ENCODE measurements around the gene CD40. TPM values are rescaled to one million over a fixed set of nuclear protein-coding genes. Genes with fewer than 3 reads are reported as not detected.
A peak's percentile ranks its signal among the peaks of the same experiment; 100 is the strongest.

The CD40 gene
- total RNA-seq, 5 donors from 2014 or later (not counting 1 experiment from before 2014, with no cell fraction given), result 1.5 to 9.6 (median 5.9) TPM

- Histone ChIP-seq H3K4me1 (ENCODE audit: control insufficient read depth in 1 of 2, extremely low read depth in 1 of 2, insufficient read depth in 2 of 2, low read length in 2 of 2) (no peaks in the 10 kb centered on the region), H3K27ac (ENCODE audit: low read length) (no peak overlapping the region), H3K4me3 (ENCODE audit: control insufficient read depth in 1 of 2, extremely low read depth in 1 of 2, low read length in 1 of 2) (no peak overlapping the region), H3K36me3 (ENCODE audit: control insufficient read depth in 2 of 2, extremely low read depth in 1 of 2, insufficient read depth in 1 of 2, low read length in 1 of 2) (no peaks in the 10 kb centered on the region), H3K9me3 (no peaks in the 10 kb centered on the region), H3K27me3 (replicated peaks in 1 of 2; ENCODE audit: control insufficient read depth in 2 of 2, extremely low read depth in 1 of 2, insufficient read depth in 2 of 2, low read length in 1 of 2) (peaks cover 7 to 30% of the 10 kb centered on the region in 2 experiments)
- H3K27ac Mint-ChIP-seq, result no peak overlapping the region
- ATAC-seq (replicated peaks in 1 of 4) (no peak), DNase-seq (no peak)
- no peaks in the 10 kb centered on the region for H3K9me3 Mint-ChIP-seq
- ChIA-PET POLR2A (no interaction called here), CTCF (no interaction called here)
- H3K36me3 Mint-ChIP-seq, result no peaks in the 10 kb centered on the region
- H3K4me1 Mint-ChIP-seq, result peaks cover 0 to 8% (median 0%) of the 10 kb centered on the region in 3 donors
- no peak overlapping the region for H3K4me3 Mint-ChIP-seq
- peaks cover 39 to 51% of the 10 kb centered on the region in 2 donors for H3K27me3 Mint-ChIP-seq
- 92% methylated on average over 8 of the region's 14 CpGs for WGBS (ENCODE audit: insufficient coverage)
These were observed 9.1 kb upstream of the CD40 start for GRCh38 chr20:46108976-46109375.

DNA sequence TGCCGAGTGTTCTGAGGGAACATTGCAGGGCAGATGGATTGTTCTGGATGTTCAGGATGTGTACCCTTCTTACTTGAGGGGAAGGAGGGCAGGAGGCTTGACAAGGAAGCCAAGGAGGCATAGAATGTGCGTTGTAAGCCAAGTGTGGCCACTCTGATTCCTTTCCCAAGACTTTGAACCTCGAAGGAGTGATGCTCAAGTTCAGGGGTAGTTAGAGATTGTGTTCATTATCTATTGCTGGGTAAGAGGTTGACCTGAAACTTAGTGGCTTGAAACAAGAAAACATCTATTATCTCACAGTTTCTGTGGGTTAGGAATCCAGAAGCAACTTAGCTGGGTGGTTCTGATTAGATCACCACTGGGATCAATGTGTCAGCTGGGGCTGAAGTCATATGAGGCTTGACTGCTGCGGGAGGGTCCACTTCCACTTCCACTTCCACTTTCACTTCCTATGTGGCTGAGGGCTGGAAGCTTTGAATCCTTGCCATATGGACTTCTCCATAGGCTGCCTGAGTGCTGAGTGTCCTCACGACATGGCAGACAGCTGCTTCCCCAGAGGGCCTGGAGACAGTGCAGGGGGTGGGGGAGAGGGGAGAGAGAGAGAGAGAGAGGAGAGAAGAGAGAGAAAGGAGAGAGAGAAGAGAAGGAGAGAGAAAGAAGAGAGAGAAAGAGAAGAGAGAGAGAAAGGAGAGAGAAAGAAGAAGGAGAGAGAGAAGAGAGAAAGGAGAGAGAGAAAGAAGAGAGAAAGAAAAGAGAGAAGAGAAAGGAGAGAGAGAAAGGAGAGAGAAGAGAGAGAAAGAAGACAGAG, 6.9 kb upstream of the CD40 start:
- ATAC-seq (replicated peaks in 1 of 4) (no peak), DNase-seq (peak in 1 of 35 experiments; percentile 30)
- Mint-ChIP-seq H3K27ac (no peak overlapping the region), H3K36me3 (no peaks in the 10 kb centered on the region), H3K4me3 (no peak overlapping the region), H3K4me1 (peaks cover 0 to 8% (median 0%) of the 10 kb centered on the region in 3 donors), H3K27me3 (peaks cover 35 to 41% of the 10 kb centered on the region in 2 donors), H3K9me3 (no peaks in the 10 kb centered on the region)
- CTCF ChIA-PET, result no interaction called here
- Histone ChIP-seq H3K27me3 (replicated peaks in 1 of 2; ENCODE audit: control insufficient read depth in 2 of 2, extremely low read depth in 1 of 2, insufficient read depth in 2 of 2, low read length in 1 of 2) (peaks cover 7 to 25% of the 10 kb centered on the region in 2 experiments), H3K4me1 (ENCODE audit: control insufficient read depth in 1 of 2, extremely low read depth in 1 of 2, insufficient read depth in 2 of 2, low read length in 2 of 2) (no peaks in the 10 kb centered on the region), H3K9me3 (no peaks in the 10 kb centered on the region), H3K27ac (ENCODE audit: low read length) (no peak overlapping the region), H3K36me3 (ENCODE audit: control insufficient read depth in 2 of 2, extremely low read depth in 1 of 2, insufficient read depth in 1 of 2, low read length in 1 of 2) (no peaks in the 10 kb centered on the region), H3K4me3 (ENCODE audit: control insufficient read depth in 1 of 2, extremely low read depth in 1 of 2, low read length in 1 of 2) (no peak overlapping the region)
- POLR2A ChIA-PET, result no interaction called here
- WGBS (ENCODE audit: insufficient coverage), result 16% methylated on average over 2 of the region's 5 CpGs

- no peak overlapping the region for H3K4me3 ChIP-seq (ENCODE audit: control insufficient read depth in 1 of 2, extremely low read depth in 1 of 2, low read length in 1 of 2)
- H3K27me3 Mint-ChIP-seq, result peaks cover 34 to 38% of the 10 kb centered on the region in 2 donors
- no peak overlapping the region for H3K4me3 Mint-ChIP-seq
- CTCF ChIA-PET, result no interaction called here
- H3K4me1 Mint-ChIP-seq, result peaks cover 0 to 8% (median 0%) of the 10 kb centered on the region in 3 donors
- H3K36me3 ChIP-seq (ENCODE audit: control insufficient read depth in 2 of 2, extremely low read depth in 1 of 2, insufficient read depth in 1 of 2, low read length in 1 of 2), result no peaks in the 10 kb centered on the region
- peaks cover 6 to 25% of the 10 kb centered on the region in 2 experiments for H3K27me3 ChIP-seq (replicated peaks in 1 of 2; ENCODE audit: control insufficient read depth in 2 of 2, extremely low read depth in 1 of 2, insufficient read depth in 2 of 2, low read length in 1 of 2)
- H3K9me3 ChIP-seq, result no peaks in the 10 kb centered on the region
- DNase-seq, result no peak
- no peak for ATAC-seq (replicated peaks in 1 of 4)
- no peak overlapping the region for H3K27ac Mint-ChIP-seq
- H3K36me3 Mint-ChIP-seq, result no peaks in the 10 kb centered on the region
- no peaks in the 10 kb centered on the region for H3K4me1 ChIP-seq (ENCODE audit: control insufficient read depth in 1 of 2, extremely low read depth in 1 of 2, insufficient read depth in 2 of 2, low read length in 2 of 2)
- H3K27ac ChIP-seq (ENCODE audit: low read length), result no peak overlapping the region
- no peaks in the 10 kb centered on the region for H3K9me3 Mint-ChIP-seq
- POLR2A ChIA-PET, result no interaction called here
These were observed 6.3 kb upstream of the CD40 start for GRCh38 chr20:46111836-46112212.

- Histone ChIP-seq H3K9me3 (no peaks in the 10 kb centered on the region), H3K4me1 (ENCODE audit: control insufficient read depth in 1 of 2, extremely low read depth in 1 of 2, insufficient read depth in 2 of 2, low read length in 2 of 2) (peaks cover 0 to 4% of the 10 kb centered on the region in 2 experiments), H3K36me3 (ENCODE audit: control insufficient read depth in 2 of 2, extremely low read depth in 1 of 2, insufficient read depth in 1 of 2, low read length in 1 of 2) (no peaks in the 10 kb centered on the region), H3K27me3 (replicated peaks in 1 of 2; ENCODE audit: control insufficient read depth in 2 of 2, extremely low read depth in 1 of 2, insufficient read depth in 2 of 2, low read length in 1 of 2) (peaks cover 6 to 27% of the 10 kb centered on the region in 2 experiments), H3K27ac (ENCODE audit: low read length) (no peak overlapping the region), H3K4me3 (ENCODE audit: control insufficient read depth in 1 of 2, extremely low read depth in 1 of 2, low read length in 1 of 2) (no peak overlapping the region)
- Mint-ChIP-seq H3K4me1 (peaks cover 2 to 10% (median 3%) of the 10 kb centered on the region in 3 donors), H3K9me3 (no peaks in the 10 kb centered on the region), H3K36me3 (no peaks in the 10 kb centered on the region), H3K27ac (no peak overlapping the region), H3K4me3 (no peak overlapping the region), H3K27me3 (peaks cover 28 to 32% of the 10 kb centered on the region in 2 donors)
- ATAC-seq (replicated peaks in 1 of 4) (no peak), DNase-seq (no peak)
- ChIA-PET CTCF (no interaction called here), POLR2A (no interaction called here)
- 83% methylated on average over 7 of the region's 10 CpGs for WGBS (ENCODE audit: insufficient coverage)
These were observed 5.5 kb upstream of the CD40 start for GRCh38 chr20:46112430-46113112.

- Histone ChIP-seq H3K27me3 (replicated peaks in 1 of 2; ENCODE audit: control insufficient read depth in 2 of 2, extremely low read depth in 1 of 2, insufficient read depth in 2 of 2, low read length in 1 of 2) (peaks cover 6 to 31% of the 10 kb centered on the region in 2 experiments), H3K4me1 (ENCODE audit: control insufficient read depth in 1 of 2, extremely low read depth in 1 of 2, insufficient read depth in 2 of 2, low read length in 2 of 2) (peaks cover 0 to 9% of the 10 kb centered on the region in 2 experiments), H3K27ac (ENCODE audit: low read length) (no peak overlapping the region), H3K4me3 (ENCODE audit: control insufficient read depth in 1 of 2, extremely low read depth in 1 of 2, low read length in 1 of 2) (no peak overlapping the region), H3K36me3 (ENCODE audit: control insufficient read depth in 2 of 2, extremely low read depth in 1 of 2, insufficient read depth in 1 of 2, low read length in 1 of 2) (no peaks in the 10 kb centered on the region), H3K9me3 (no peaks in the 10 kb centered on the region)
- no peak for ATAC-seq (replicated peaks in 1 of 4)
- no peak overlapping the region for H3K4me3 Mint-ChIP-seq
- no peak overlapping the region for H3K27ac Mint-ChIP-seq
- WGBS (ENCODE audit: insufficient coverage), result no CpG with 5 or more reads among the region's 3 CpGs
- peaks cover 8 to 15% (median 8%) of the 10 kb centered on the region in 3 donors for H3K4me1 Mint-ChIP-seq
- ChIA-PET CTCF (no interaction called here), POLR2A (no interaction called here)
- H3K36me3 Mint-ChIP-seq, result no peaks in the 10 kb centered on the region
- H3K27me3 Mint-ChIP-seq, result peaks cover 29 to 32% of the 10 kb centered on the region in 2 donors
- no peak for DNase-seq
- no peaks in the 10 kb centered on the region for H3K9me3 Mint-ChIP-seq
These were observed 5.0 kb upstream of the CD40 start for GRCh38 chr20:46113113-46113470.

- Histone ChIP-seq H3K4me3 (ENCODE audit: control insufficient read depth in 1 of 2, extremely low read depth in 1 of 2, low read length in 1 of 2) (no peak overlapping the region), H3K27ac (ENCODE audit: low read length) (no peak overlapping the region), H3K9me3 (no peaks in the 10 kb centered on the region), H3K36me3 (ENCODE audit: control insufficient read depth in 2 of 2, extremely low read depth in 1 of 2, insufficient read depth in 1 of 2, low read length in 1 of 2) (no peaks in the 10 kb centered on the region), H3K4me1 (ENCODE audit: control insufficient read depth in 1 of 2, extremely low read depth in 1 of 2, insufficient read depth in 2 of 2, low read length in 2 of 2) (peaks cover 0 to 22% of the 10 kb centered on the region in 2 experiments), H3K27me3 (replicated peaks in 1 of 2; ENCODE audit: control insufficient read depth in 2 of 2, extremely low read depth in 1 of 2, insufficient read depth in 2 of 2, low read length in 1 of 2) (peaks cover 6 to 34% of the 10 kb centered on the region in 2 experiments)
- DNase-seq (no peak), ATAC-seq (replicated peaks in 1 of 4) (no peak)
- no peak overlapping the region for H3K4me3 Mint-ChIP-seq
- no peaks in the 10 kb centered on the region for H3K36me3 Mint-ChIP-seq
- no peak overlapping the region for H3K27ac Mint-ChIP-seq
- 86% methylated on average over 2 of the region's 2 CpGs for WGBS (ENCODE audit: insufficient coverage)
- H3K9me3 Mint-ChIP-seq, result no peaks in the 10 kb centered on the region
- POLR2A ChIA-PET, result no interaction called here
- H3K27me3 Mint-ChIP-seq, result peaks cover 22 to 25% of the 10 kb centered on the region in 2 donors
- CTCF ChIA-PET, result no interaction called here
- H3K4me1 Mint-ChIP-seq, result peaks cover 17 to 24% (median 21%) of the 10 kb centered on the region in 3 donors
These were observed 3.7 kb upstream of the CD40 start for GRCh38 chr20:46114449-46114848.
